Measurements from ENCODE around the gene CDHR2.
A peak's percentile ranks its signal among the peaks of the same experiment; 100 is the strongest.

Gene CDHR2

GRCh38 chr5:176542596-176543427 lies 6.3 kb upstream of the CDHR2 start:
- TF ChIP-seq, protein P1, sequence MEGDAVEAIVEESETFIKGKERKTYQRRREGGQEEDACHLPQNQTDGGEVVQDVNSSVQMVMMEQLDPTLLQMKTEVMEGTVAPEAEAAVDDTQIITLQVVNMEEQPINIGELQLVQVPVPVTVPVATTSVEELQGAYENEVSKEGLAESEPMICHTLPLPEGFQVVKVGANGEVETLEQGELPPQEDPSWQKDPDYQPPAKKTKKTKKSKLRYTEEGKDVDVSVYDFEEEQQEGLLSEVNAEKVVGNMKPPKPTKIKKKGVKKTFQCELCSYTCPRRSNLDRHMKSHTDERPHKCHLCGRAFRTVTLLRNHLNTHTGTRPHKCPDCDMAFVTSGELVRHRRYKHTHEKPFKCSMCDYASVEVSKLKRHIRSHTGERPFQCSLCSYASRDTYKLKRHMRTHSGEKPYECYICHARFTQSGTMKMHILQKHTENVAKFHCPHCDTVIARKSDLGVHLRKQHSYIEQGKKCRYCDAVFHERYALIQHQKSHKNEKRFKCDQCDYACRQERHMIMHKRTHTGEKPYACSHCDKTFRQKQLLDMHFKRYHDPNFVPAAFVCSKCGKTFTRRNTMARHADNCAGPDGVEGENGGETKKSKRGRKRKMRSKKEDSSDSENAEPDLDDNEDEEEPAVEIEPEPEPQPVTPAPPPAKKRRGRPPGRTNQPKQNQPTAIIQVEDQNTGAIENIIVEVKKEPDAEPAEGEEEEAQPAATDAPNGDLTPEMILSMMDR (conservative IDR thresholded peaks at IDR 0.05): peak; percentile 80
- peak overlapping the region; percentile 95 for H3K27ac ChIP-seq

- TF ChIP-seq, protein P1 (conservative IDR thresholded peaks at IDR 0.05): no peak
- H3K27ac ChIP-seq: peak overlapping the region; percentile 95
Measured at GRCh38 chr5:176543428-176544182, 5.5 kb upstream of the CDHR2 start.

DNA sequence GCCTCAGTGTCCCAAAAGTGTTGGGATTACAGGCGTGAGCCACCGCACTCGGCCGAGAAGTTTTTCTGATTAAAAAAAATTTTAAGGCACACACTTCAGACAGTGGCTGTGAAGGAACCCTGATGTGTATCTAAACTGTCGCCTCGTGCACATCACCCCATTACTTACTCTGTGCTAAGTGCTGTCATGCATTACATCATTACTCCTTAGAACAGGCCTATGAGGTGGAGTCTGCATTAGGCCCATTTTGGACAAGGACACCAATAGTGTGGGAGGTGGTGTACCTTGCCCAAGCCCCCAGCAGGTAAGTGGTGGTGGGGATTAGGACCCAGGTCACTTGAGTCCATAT lies 3.8 kb upstream of the CDHR2 start:
- TF ChIP-seq, protein P1 (conservative IDR thresholded peaks at IDR 0.05): no peak

DNA sequence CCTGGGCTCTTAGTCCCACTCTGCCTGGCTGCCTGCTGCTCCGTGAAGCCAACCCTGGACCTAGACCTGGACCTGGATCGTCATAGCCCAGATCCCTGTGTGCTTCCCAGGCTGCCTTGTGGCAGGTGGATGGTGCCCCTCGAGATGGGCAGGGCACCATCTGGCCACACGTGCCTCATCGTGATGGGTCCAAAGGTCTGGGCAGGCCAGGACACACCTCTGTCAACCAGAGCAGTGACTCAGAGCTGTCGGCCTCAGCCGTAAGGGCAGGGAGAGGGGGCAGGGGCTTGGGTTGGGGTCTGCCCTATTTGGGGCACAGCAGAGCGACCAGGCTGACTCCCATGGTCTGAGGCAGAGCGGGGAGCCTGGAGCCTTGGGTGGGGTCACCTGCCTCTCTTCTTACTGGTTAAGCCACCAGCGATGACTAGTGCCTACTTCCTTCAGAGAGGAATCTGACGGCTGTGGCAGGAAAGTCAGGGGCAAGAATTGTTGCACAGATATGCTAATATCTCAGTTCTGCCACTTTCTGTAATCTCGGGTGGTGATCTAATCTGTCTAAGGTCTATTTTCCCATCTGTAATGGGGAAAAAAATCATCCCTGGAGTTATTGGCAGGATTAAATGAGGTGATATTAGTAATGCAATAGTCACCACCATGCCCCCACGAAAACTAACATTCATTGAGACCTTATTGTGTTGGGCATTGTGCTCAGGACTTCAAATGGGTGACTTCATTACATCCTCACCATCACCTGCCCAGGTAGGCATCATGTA lies 3.2 kb upstream of the CDHR2 start:
- TF ChIP-seq, protein P1 (conservative IDR thresholded peaks at IDR 0.05): no peak
- peak overlapping the region; percentile 95; the same call in 1 of the 2 replicates for H3K27ac ChIP-seq

More for the DNA sequence above, 3.8 kb upstream of the CDHR2 start:
- H3K27ac ChIP-seq: peak overlapping the region; percentile 95; the same call in 1 of the 2 replicates

- TF ChIP-seq, protein P1 (conservative IDR thresholded peaks at IDR 0.05): no peak
- no peak overlapping the region for H3K27ac ChIP-seq
Measured at GRCh38 chr5:176547802-176548201, 1.3 kb upstream of the CDHR2 start.

- no peak overlapping the region for H3K27ac ChIP-seq
- TF ChIP-seq, protein P1 (conservative IDR thresholded peaks at IDR 0.05): no peak
Measured at GRCh38 chr5:176549871-176550270, 729 bp downstream of the CDHR2 start.

All from VCaP (cell line).